Lower leg skin (tissue), 4 donors: ENCODE data around the gene PDRG1. TPM values are rescaled to one million over a fixed set of nuclear protein-coding genes. Genes with fewer than 3 reads are reported as not detected.

Experiments
- DNase-seq, 2 donors: peaks; one replicate each; pipeline ENCODE4 v3.0.0-alpha.2; 2019; ENCODE audit warnings: low spot score in 2 of 2
- H3K4me3 ChIP-seq: fragments of 200-600 bp; sonication (generic); 2 replicates; pipeline ENCODE4 v1.5.1; 2017; ENCODE audit warnings: mild to moderate bottlenecking, low read depth; ENCODE audit not compliant: poor library complexity, severe bottlenecking
- CTCF ChIP-seq, 3 donors: fragments of 450-650 bp; IDR thresholded peaks; one replicate each; pipeline ENCODE4 v1.5.1; 2016; ENCODE audit warnings: antibody characterized with exemption in 3 of 3, mild to moderate bottlenecking in 3 of 3, moderate library complexity in 2 of 3
- POLR2A ChIP-seq, 2 donors: fragments of 450-650 bp; IDR thresholded peaks; one replicate each; pipeline ENCODE4 v1.6.1; 2016 to 2017; ENCODE audit warnings: antibody characterized with exemption in 2 of 2, mild to moderate bottlenecking in 1 of 2, moderate library complexity in 1 of 2
- whole genome bisulfite sequencing, 2 donors: methylation state at CpG; one replicate each; pipeline ENCODE4 v1.1.5; 2018; 5-methylcytosine and 5-hydroxymethylcytosine counted together
- intact Hi-C: fragments of 100-400 bp; cut with DNase I; formaldehyde crosslinking; loops from one replicate; pipeline ENCODE4 v1.15.0; 2023; ENCODE audit warnings: low total_unique reads
- total RNA-seq, 4 donors: library from RNA; depleted of rRNA; stranded (reverse); fragments of >200 nt; gene quantifications; one replicate each; pipeline ENCODE4 v1.1.0, GENCODE V29; 2016

The PDRG1 gene
- total RNA-seq, 4 donors from 2014 or later, result 10.9 to 18.0 (median 13.0) TPM

DNA sequence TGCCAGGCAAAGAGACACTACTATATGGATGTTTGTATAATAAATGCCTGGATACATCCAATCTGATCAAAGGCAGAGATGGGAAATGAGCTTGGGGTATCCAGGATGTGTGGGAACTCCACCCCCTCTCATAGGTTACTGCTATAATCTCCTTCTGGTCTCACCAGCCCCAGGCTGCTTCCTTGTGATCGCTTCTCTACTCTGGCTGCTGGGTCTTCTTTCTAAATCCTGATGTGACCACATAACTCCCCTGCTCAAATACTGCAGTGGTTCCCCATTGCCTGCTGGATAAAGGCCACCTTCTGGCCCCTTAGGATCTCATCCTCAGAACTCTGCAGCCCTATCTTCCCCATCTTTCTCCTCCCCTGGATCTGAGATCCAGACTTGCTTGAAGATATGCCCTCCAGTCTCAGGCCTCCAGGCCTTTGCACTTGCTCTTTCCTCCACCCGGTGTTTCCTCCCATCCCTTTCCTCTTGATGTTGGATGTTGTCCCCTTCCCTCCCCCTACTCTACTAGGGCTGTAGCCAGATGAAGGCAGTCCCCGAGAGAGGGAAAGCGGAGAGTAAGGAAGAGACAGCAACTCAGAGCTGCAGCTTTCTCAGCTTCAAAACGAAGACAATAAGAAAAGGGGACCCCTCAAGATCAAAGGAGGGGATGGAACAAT is 15.3 kb upstream of the PDRG1 start:
- no peak for TF ChIP-seq POLR2A (IDR thresholded peaks at IDR 0.05)
- no peak for TF ChIP-seq CTCF (IDR thresholded peaks at IDR 0.05)
- intact Hi-C loops, result no loop called here
- WGBS, 2 donors, result 5% methylated on average over 5 of the region's 5 CpGs
- DNase-seq, result no peak
- no peak overlapping the region for H3K4me3 ChIP-seq

GRCh38 chr20:31963889-31964288 is 12.0 kb upstream of the PDRG1 start:
- WGBS, 2 donors, result 65 to 68% methylated on average over 6 of the region's 6 CpGs
- intact Hi-C loops, result no loop called here
- no peak for DNase-seq
- TF ChIP-seq CTCF (IDR thresholded peaks at IDR 0.05) (no peak), POLR2A (IDR thresholded peaks at IDR 0.05) (no peak)
- no peak overlapping the region for H3K4me3 ChIP-seq

DNA sequence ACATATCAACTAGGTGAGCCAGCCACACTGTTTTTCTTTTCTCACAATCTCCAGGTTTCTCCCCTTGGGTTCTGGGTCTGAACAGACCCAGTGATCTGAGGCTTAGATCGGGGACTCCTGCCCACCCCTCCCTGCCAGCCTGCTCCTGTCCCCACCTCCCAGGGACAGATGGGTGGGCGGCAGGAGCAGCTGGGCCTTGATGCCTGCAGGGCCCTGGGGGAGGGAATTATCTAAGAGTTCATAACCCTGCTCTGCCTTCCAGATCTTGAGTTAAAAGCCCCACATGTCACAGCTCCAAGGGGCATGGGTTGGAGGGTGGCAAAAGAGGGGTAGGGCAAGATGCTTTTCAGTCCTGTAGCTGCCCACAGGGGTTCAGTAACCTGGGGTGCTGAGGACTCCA is 10.9 kb upstream of the PDRG1 start:
- intact Hi-C loops, result no loop called here
- DNase-seq, result no peak
- WGBS, 2 donors, result 37 to 45% methylated on average over 2 of the region's 2 CpGs
- TF ChIP-seq POLR2A (IDR thresholded peaks at IDR 0.05) (no peak), CTCF (IDR thresholded peaks at IDR 0.05) (no peak)
- H3K4me3 ChIP-seq, result no peak overlapping the region

DNA sequence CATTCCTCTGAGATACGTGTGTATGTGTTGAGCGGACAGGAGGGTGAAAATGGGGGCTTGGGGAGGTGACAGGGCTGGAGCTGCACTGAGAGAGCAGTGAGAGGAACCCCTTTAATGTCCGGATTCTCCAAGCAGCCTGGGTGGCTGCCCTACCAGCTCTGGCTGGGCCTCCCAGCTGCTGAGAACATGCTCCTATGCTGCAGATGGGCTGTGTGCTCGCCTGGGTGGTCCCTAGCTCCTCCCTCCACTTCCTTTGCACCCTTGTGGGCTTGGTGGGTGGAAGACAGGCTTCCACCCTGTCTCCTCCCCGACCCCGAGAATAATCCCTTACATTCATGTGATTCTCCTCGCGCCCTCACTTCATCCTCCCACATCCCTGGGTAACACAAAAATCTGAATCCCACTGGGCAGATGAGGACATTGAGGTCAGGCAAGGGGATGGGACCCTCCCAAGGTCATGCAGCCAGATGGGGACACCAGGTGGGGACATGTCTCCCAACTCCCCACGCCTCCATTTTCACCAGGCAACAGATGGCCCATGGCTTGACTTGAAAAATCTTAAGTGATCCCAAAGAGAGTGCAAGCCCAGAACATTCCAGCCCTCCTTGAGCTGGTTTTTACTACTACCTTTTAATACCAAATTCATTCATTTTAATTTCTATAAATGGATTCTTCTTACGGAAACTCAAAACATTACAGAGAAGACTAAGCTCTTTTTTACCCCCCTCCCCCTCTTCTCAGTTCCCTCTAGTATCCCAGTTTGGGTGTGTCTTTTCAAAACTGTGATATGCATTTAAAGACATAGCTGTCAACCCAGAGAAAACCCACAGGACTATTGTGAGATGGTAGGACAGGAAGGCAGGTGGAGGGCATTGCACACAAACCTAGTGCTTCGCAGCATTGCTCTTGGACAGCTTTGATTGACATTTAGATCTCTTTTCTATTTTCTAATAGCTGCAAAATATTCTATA is 5.0 kb upstream of the PDRG1 start:
- WGBS, 2 donors, result 45 to 51% methylated on average over 11 of the region's 11 CpGs

GRCh38 chr20:31954500-31954899 is 2.7 kb upstream of the PDRG1 start:
- H3K4me3 ChIP-seq, result no peak overlapping the region
- no peak for TF ChIP-seq POLR2A (IDR thresholded peaks at IDR 0.05)
- TF ChIP-seq CTCF (IDR thresholded peaks at IDR 0.05), result no peak
- intact Hi-C loops, result no loop called here
- 74 to 76% methylated on average over 1 of the region's 1 CpG for WGBS, 2 donors
- no peak for DNase-seq

More for the DNA sequence above, 5.0 kb upstream of the PDRG1 start:
- TF ChIP-seq CTCF (IDR thresholded peaks at IDR 0.05) (no peak), POLR2A (IDR thresholded peaks at IDR 0.05) (no peak)
- no peak overlapping the region for H3K4me3 ChIP-seq
- intact Hi-C loops, result no loop called here
- DNase-seq, result no peak
